Neural cell (in vitro differentiated cells): ENCODE results near the gene NKD2. TPM values are rescaled to one million over a fixed set of nuclear protein-coding genes. Genes with fewer than 3 reads are reported as not detected.

Experiments
- H2AFZ ChIP-seq: fragments of 200-600, 300-800 bp; sonication (generic), shearing (Covaris generic); 2 replicates; pipeline ENCODE4 v1.6.0; 2014; ENCODE audit warnings: low read depth, mild to moderate bottlenecking, antibody characterized with exemption, low read length, moderate library complexity
- H3F3A ChIP-seq: fragments of 200-600 bp; shearing (Covaris generic); 2 replicates; pipeline ENCODE4 v1.6.1; 2016; ENCODE audit warnings: mild to moderate bottlenecking, moderate library complexity, mixed read lengths, antibody characterized with exemption, low read length; ENCODE audit not compliant: insufficient read depth, poor library complexity, severe bottlenecking
- H3K27ac ChIP-seq: fragments of 200-600, 300-800 bp; sonication (generic), shearing (Covaris generic); 2 replicates; pipeline ENCODE4 v1.5.1; 2014; ENCODE audit warnings: mild to moderate bottlenecking, low read length, moderate library complexity
- H3K27me3 ChIP-seq: fragments of 300-800, 200-600 bp; sonication (generic), shearing (Covaris generic); 2 replicates; pipeline ENCODE4 v1.6.0; 2014; ENCODE audit warnings: mild to moderate bottlenecking, low read depth, low read length, moderate library complexity; ENCODE audit not compliant: insufficient read depth
- H3K36me3 ChIP-seq: fragments of 300-800, 200-600 bp; sonication (generic), shearing (Covaris generic); 2 replicates; pipeline ENCODE4 v1.5.1; 2014; ENCODE audit warnings: mild to moderate bottlenecking, antibody characterized with exemption, low read length, moderate library complexity; ENCODE audit not compliant: insufficient read depth
- H3K4me2 ChIP-seq: fragments of 300-800, 200-600 bp; sonication (generic), shearing (Covaris generic); 2 replicates; pipeline ENCODE4 v1.6.0; 2014; ENCODE audit warnings: mild to moderate bottlenecking, low read length
- H3K4me3 ChIP-seq: fragments of 300-800, 200-600 bp; sonication (generic), shearing (Covaris generic); 2 replicates; pipeline ENCODE4 v1.5.1; 2014; ENCODE audit warnings: mild to moderate bottlenecking, low read length, moderate library complexity
- H3K79me2 ChIP-seq: fragments of 200-600 bp; shearing (Covaris generic); replicated peaks from 2 replicates; pipeline ENCODE4 v1.6.0; 2014; ENCODE audit warnings: mild to moderate bottlenecking, low read length, moderate library complexity; ENCODE audit not compliant: insufficient read depth
- H3K9ac ChIP-seq: fragments of 300-800, 200-600 bp; sonication (generic), shearing (Covaris generic); 2 replicates; pipeline ENCODE4 v1.6.1; 2016; ENCODE audit warnings: mild to moderate bottlenecking, low read length, mixed read lengths
- H3K9me2 ChIP-seq: fragments of 200-600 bp; shearing (Covaris generic); 2 replicates; pipeline ENCODE4 v1.6.1; 2016; ENCODE audit warnings: mild to moderate bottlenecking, low read length, mixed read lengths; ENCODE audit not compliant: insufficient read depth
- H3K9me3 ChIP-seq: fragments of 200-600, 300-800 bp; sonication (generic), shearing (Covaris generic); 2 replicates; pipeline ENCODE4 v1.6.1; 2016; ENCODE audit warnings: mild to moderate bottlenecking, mixed run types, low read length, moderate library complexity, mixed read lengths
- H4K20me1 ChIP-seq: fragments of 200-600 bp; shearing (Covaris generic); 2 replicates; pipeline ENCODE4 v1.6.1; 2016; ENCODE audit warnings: mild to moderate bottlenecking, mixed run types; ENCODE audit not compliant: insufficient read depth
- EP300 ChIP-seq: fragments of 450-650 bp; conservative IDR thresholded peaks from 2 replicates; pipeline ENCODE4 v1.6.1; 2014; ENCODE audit warnings: antibody characterized with exemption, mild to moderate bottlenecking, moderate library complexity; ENCODE audit not compliant: poor library complexity, severe bottlenecking
- EZH2 ChIP-seq: fragments of 200-600, 300-800 bp; shearing (Covaris generic), sonication (generic); IDR thresholded peaks from 2 replicates; pipeline ENCODE4 v1.6.1; 2014; ENCODE audit warnings: antibody characterized with exemption, low read length, borderline replicate concordance, mild to moderate bottlenecking; ENCODE audit not compliant: insufficient read depth, poor library complexity, severe bottlenecking
- MXI1 ChIP-seq: fragments of 450-650 bp; conservative IDR thresholded peaks from 2 replicates; pipeline ENCODE4 v1.6.1; 2014; ENCODE audit warnings: antibody characterized with exemption, mild to moderate bottlenecking; ENCODE audit not compliant: poor library complexity, severe bottlenecking
- POLR2AphosphoS5 ChIP-seq: IDR thresholded peaks from 2 replicates; pipeline ENCODE4 v1.6.1; 2012
- RAD21 ChIP-seq: fragments of 450-650 bp; conservative IDR thresholded peaks from 2 replicates; pipeline ENCODE4 v1.6.1; 2014; ENCODE audit warnings: antibody characterized with exemption, mild to moderate bottlenecking, moderate library complexity
- SMC3 ChIP-seq: fragments of 450-650 bp; conservative IDR thresholded peaks from 2 replicates; pipeline ENCODE4 v1.6.1; 2014; ENCODE audit warnings: antibody characterized with exemption, mild to moderate bottlenecking, moderate library complexity; ENCODE audit not compliant: poor library complexity
- TAF1 ChIP-seq: IDR thresholded peaks from 2 replicates; pipeline ENCODE4 v1.6.1; 2012; ENCODE audit warnings: low read depth
- polyA plus RNA-seq: library from polyadenylated mRNA; depleted of rRNA; stranded (reverse); fragments of >200 nt; gene quantifications from 2 replicates; pipeline ENCODE4 v1.2.3, GENCODE V29; 2014
- TF ChIP-seq, protein P1 (sequence below): IDR thresholded peaks from 2 replicates; pipeline ENCODE4 v1.6.1; 2012; ENCODE audit warnings: borderline replicate concordance
- TF ChIP-seq, protein P2 (sequence below): fragments of 450-650 bp; IDR thresholded peaks from 2 replicates; pipeline ENCODE4 v1.5.1; 2014; ENCODE audit warnings: antibody characterized with exemption, mild to moderate bottlenecking, moderate library complexity; ENCODE audit not compliant: poor library complexity, severe bottlenecking

The NKD2 gene
- polyA plus RNA-seq, 1 donor from 2014 or later = 7.2 TPM

- Histone ChIP-seq H3K4me2 (no peak overlapping the region), H2AFZ (no peak overlapping the region), H3K4me3 (no peak overlapping the region), H4K20me1 (no peaks in the 10 kb centered on the region), H3K27ac (no peak overlapping the region), H3K79me2 (no peaks in the 10 kb centered on the region), H3K27me3 (no peaks in the 10 kb centered on the region), H3K9me2 (no peaks in the 10 kb centered on the region), H3F3A (no peaks in the 10 kb centered on the region), H3K9ac (no peak overlapping the region), H3K9me3 (no peaks in the 10 kb centered on the region), H3K36me3 (no peaks in the 10 kb centered on the region)
- TF ChIP-seq, protein P1, sequence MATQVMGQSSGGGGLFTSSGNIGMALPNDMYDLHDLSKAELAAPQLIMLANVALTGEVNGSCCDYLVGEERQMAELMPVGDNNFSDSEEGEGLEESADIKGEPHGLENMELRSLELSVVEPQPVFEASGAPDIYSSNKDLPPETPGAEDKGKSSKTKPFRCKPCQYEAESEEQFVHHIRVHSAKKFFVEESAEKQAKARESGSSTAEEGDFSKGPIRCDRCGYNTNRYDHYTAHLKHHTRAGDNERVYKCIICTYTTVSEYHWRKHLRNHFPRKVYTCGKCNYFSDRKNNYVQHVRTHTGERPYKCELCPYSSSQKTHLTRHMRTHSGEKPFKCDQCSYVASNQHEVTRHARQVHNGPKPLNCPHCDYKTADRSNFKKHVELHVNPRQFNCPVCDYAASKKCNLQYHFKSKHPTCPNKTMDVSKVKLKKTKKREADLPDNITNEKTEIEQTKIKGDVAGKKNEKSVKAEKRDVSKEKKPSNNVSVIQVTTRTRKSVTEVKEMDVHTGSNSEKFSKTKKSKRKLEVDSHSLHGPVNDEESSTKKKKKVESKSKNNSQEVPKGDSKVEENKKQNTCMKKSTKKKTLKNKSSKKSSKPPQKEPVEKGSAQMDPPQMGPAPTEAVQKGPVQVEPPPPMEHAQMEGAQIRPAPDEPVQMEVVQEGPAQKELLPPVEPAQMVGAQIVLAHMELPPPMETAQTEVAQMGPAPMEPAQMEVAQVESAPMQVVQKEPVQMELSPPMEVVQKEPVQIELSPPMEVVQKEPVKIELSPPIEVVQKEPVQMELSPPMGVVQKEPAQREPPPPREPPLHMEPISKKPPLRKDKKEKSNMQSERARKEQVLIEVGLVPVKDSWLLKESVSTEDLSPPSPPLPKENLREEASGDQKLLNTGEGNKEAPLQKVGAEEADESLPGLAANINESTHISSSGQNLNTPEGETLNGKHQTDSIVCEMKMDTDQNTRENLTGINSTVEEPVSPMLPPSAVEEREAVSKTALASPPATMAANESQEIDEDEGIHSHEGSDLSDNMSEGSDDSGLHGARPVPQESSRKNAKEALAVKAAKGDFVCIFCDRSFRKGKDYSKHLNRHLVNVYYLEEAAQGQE = no peak
- no peak for TF ChIP-seq TAF1
- no peak for TF ChIP-seq MXI1
- TF ChIP-seq EZH2 = no peak
- TF ChIP-seq POLR2AphosphoS5 = no peak
- TF ChIP-seq SMC3 = no peak
- TF ChIP-seq EP300 = no peak
- TF ChIP-seq RAD21 = no peak
- TF ChIP-seq, protein P2, sequence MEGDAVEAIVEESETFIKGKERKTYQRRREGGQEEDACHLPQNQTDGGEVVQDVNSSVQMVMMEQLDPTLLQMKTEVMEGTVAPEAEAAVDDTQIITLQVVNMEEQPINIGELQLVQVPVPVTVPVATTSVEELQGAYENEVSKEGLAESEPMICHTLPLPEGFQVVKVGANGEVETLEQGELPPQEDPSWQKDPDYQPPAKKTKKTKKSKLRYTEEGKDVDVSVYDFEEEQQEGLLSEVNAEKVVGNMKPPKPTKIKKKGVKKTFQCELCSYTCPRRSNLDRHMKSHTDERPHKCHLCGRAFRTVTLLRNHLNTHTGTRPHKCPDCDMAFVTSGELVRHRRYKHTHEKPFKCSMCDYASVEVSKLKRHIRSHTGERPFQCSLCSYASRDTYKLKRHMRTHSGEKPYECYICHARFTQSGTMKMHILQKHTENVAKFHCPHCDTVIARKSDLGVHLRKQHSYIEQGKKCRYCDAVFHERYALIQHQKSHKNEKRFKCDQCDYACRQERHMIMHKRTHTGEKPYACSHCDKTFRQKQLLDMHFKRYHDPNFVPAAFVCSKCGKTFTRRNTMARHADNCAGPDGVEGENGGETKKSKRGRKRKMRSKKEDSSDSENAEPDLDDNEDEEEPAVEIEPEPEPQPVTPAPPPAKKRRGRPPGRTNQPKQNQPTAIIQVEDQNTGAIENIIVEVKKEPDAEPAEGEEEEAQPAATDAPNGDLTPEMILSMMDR = no peak
Measured at GRCh38 chr5:1079486-1079885, 70.9 kb downstream of the NKD2 start.

GRCh38 chr5:1079961-1080360 is 71.4 kb downstream of the NKD2 start:
- Histone ChIP-seq H3K4me3 (no peak overlapping the region), H3K9ac (no peak overlapping the region), H2AFZ (no peak overlapping the region), H3K9me3 (no peaks in the 10 kb centered on the region), H3K36me3 (no peaks in the 10 kb centered on the region), H3K4me2 (no peak overlapping the region), H3F3A (no peaks in the 10 kb centered on the region), H4K20me1 (no peaks in the 10 kb centered on the region), H3K9me2 (no peaks in the 10 kb centered on the region), H3K27ac (no peak overlapping the region), H3K27me3 (no peaks in the 10 kb centered on the region), H3K79me2 (no peaks in the 10 kb centered on the region)
- TF ChIP-seq, protein P1 = no peak
- no peak for TF ChIP-seq POLR2AphosphoS5
- TF ChIP-seq RAD21 = no peak
- TF ChIP-seq TAF1 = no peak
- TF ChIP-seq, protein P2 = no peak
- no peak for TF ChIP-seq SMC3
- TF ChIP-seq EP300 = no peak
- TF ChIP-seq MXI1 = no peak
- no peak for TF ChIP-seq EZH2
